C4-2B (cell line): ENCODE measurements around the gene MANEAL.

Source experiments
- CTCF ChIP-seq: fragments of 450-650 bp; conservative IDR thresholded peaks from 2 replicates; pipeline ENCODE4 v1.5.1; 2017; ENCODE audit warnings: mild to moderate bottlenecking
- ZFX ChIP-seq: fragments of 450-650 bp; IDR thresholded peaks from 2 replicates; pipeline ENCODE4 v1.6.1; 2017

GRCh38 chr1:37762516-37762915 is 31.1 kb upstream of the MANEAL start:
- no peak for TF ChIP-seq CTCF
- no peak for TF ChIP-seq ZFX
